Measurements from ENCODE around the gene MORC1. TPM values are rescaled to one million over a fixed set of nuclear protein-coding genes. Genes with fewer than 3 reads are reported as not detected.

MORC1 gene
- total and polyA plus RNA-seq, 9 donors, result 0.05 to 0.52 (median 0.12) TPM; not detected in 4

GRCh38 chr3:109116031-109116430 is 1.9 kb downstream of the MORC1 start:
- no peaks in the 10 kb centered on the region for H3K9me3 ChIP-seq
- no peak overlapping the region for H3K4me3 ChIP-seq

GRCh38 chr3:109115451-109115850 is 2.5 kb downstream of the MORC1 start:
- Histone ChIP-seq H3K4me1 (ENCODE audit: insufficient read depth) (peaks cover 4% of the 10 kb centered on the region), H3K4me3 (no peak overlapping the region), H3K27ac (no peak overlapping the region), H3K36me3 (no peaks in the 10 kb centered on the region), H3K9me3 (no peaks in the 10 kb centered on the region), H3K27me3 (no peaks in the 10 kb centered on the region)
- intact Hi-C loops (cut with DNase I), result no loop called here
- WGBS, 3 donors, result 19 to 32% (median 21%) methylated on average over 2 of the region's 2 CpGs
- DNase-seq, result no peak
- TF ChIP-seq CTCF (IDR thresholded peaks at IDR 0.05) (no peak), POLR2A (IDR thresholded peaks at IDR 0.05) (no peak), EP300 (IDR thresholded peaks at IDR 0.05) (no peak)

More at GRCh38 chr3:109116031-109116430, 1.9 kb downstream of the MORC1 start:
- no peak for DNase-seq
- Histone ChIP-seq H3K27ac (no peak overlapping the region), H3K4me1 (ENCODE audit: insufficient read depth) (peaks cover 4% of the 10 kb centered on the region), H3K36me3 (no peaks in the 10 kb centered on the region), H3K27me3 (no peaks in the 10 kb centered on the region)
- WGBS, 3 donors, result 26 to 42% (median 33%) methylated on average over 2 of the region's 2 CpGs
- intact Hi-C loops (cut with DNase I), result no loop called here
- TF ChIP-seq CTCF (IDR thresholded peaks at IDR 0.05) (no peak), EP300 (IDR thresholded peaks at IDR 0.05) (no peak), POLR2A (IDR thresholded peaks at IDR 0.05) (no peak)

- Histone ChIP-seq H3K9me3 (no peaks in the 10 kb centered on the region), H3K4me3 (no peak overlapping the region), H3K27ac (no peak overlapping the region), H3K27me3 (no peaks in the 10 kb centered on the region), H3K4me1 (ENCODE audit: insufficient read depth) (peaks cover 4% of the 10 kb centered on the region), H3K36me3 (no peaks in the 10 kb centered on the region)
- WGBS, 3 donors, result 45 to 71% (median 66%) methylated on average over 4 of the region's 4 CpGs
- no peak for DNase-seq
- intact Hi-C loops (cut with DNase I), result no loop called here
- TF ChIP-seq CTCF (IDR thresholded peaks at IDR 0.05), result no peak
- TF ChIP-seq EP300 (IDR thresholded peaks at IDR 0.05), result no peak
- no peak for TF ChIP-seq POLR2A (IDR thresholded peaks at IDR 0.05)
Measured at GRCh38 chr3:109114746-109115145, 3.2 kb downstream of the MORC1 start.

- Histone ChIP-seq H3K27me3 (no peaks in the 10 kb centered on the region), H3K4me3 (no peak overlapping the region), H3K27ac (no peak overlapping the region), H3K36me3 (no peaks in the 10 kb centered on the region), H3K4me1 (ENCODE audit: insufficient read depth) (peaks cover 4% of the 10 kb centered on the region), H3K9me3 (no peaks in the 10 kb centered on the region)
- TF ChIP-seq EP300 (IDR thresholded peaks at IDR 0.05) (no peak), CTCF (IDR thresholded peaks at IDR 0.05) (no peak), POLR2A (IDR thresholded peaks at IDR 0.05) (no peak)
- WGBS, 3 donors, result 49 to 66% (median 49%) methylated on average over 4 of the region's 4 CpGs
- intact Hi-C loops (cut with DNase I), result no loop called here
- DNase-seq, result no peak
Measured at GRCh38 chr3:109112946-109113760, 4.8 kb downstream of the MORC1 start.
